GM18511 (cell line): ENCODE results near the gene TWIST1.

Experiments
- ATAC-seq: cut with Tn5 transposase; IDR thresholded peaks from one replicate; pipeline ENCODE4 v1.9.1; 2021; ENCODE audit warnings: mild to moderate bottlenecking, moderate library complexity; ENCODE audit not compliant: unreplicated experiment

The TWIST1 gene

GRCh38 chr7:19097165-19098055 is 20.0 kb downstream of the TWIST1 start:
- no peak for ATAC-seq

GRCh38 chr7:19095353-19095860 is 22.0 kb downstream of the TWIST1 start:
- no peak for ATAC-seq

GRCh38 chr7:19094598-19095352 is 22.7 kb downstream of the TWIST1 start:
- no peak for ATAC-seq

GRCh38 chr7:19094138-19094537 is 23.3 kb downstream of the TWIST1 start:
- no peak for ATAC-seq

- ATAC-seq = no peak
Measured at GRCh38 chr7:19091550-19092200, 25.8 kb downstream of the TWIST1 start.

- no peak for ATAC-seq
Measured at GRCh38 chr7:19090526-19090925, 26.9 kb downstream of the TWIST1 start.

GRCh38 chr7:19089797-19090196 is 27.6 kb downstream of the TWIST1 start:
- ATAC-seq = no peak

- ATAC-seq = no peak
Measured at GRCh38 chr7:19089378-19089777, 28.1 kb downstream of the TWIST1 start.

GRCh38 chr7:19080093-19080492 is 37.3 kb downstream of the TWIST1 start:
- no peak for ATAC-seq

GRCh38 chr7:19079066-19079465 is 38.4 kb downstream of the TWIST1 start:
- ATAC-seq = no peak

GRCh38 chr7:19069842-19070241 is 47.6 kb downstream of the TWIST1 start:
- ATAC-seq = no peak

- ATAC-seq = no peak
Measured at GRCh38 chr7:19066170-19066569, 51.3 kb downstream of the TWIST1 start.
